WTC11 (cell line): ENCODE data around the gene FBXL7. TPM values are rescaled to one million over a fixed set of nuclear protein-coding genes. Genes with fewer than 3 reads are reported as not detected.

ENCODE experiments used
- ATAC-seq: fragments of 200-7000 bp; cut with Tn5 transposase; 2 replicates; pipeline ENCODE4 v1.10.0; 2021; ENCODE audit warnings: mild to moderate bottlenecking, moderate library complexity
- Bru-seq: library from RNA; stranded (reverse); fragments of 400-500 nt; gene quantifications from one replicate; lab custom pipeline; 2021; lab: Mats Ljungman, UMichigan
- CTCF ChIA-PET: fragments of 300-600 bp; sonication (Branson Sonifier 250); formaldehyde crosslinking; loops from one replicate; lab custom pipeline; 2021; ENCODE audit warnings: antibody characterized with exemption; lab: Charles Lee
- POLR2A ChIA-PET: fragments of 350-600 bp; sonication (Branson Sonifier 250); formaldehyde crosslinking; loops from one replicate; lab custom pipeline; 2021; ENCODE audit warnings: antibody characterized with exemption; lab: Charles Lee
- DNase-seq: peaks from one replicate; pipeline ENCODE4 v3.0.0; 2021; ENCODE audit warnings: low spot score
- H3K27ac Mint-ChIP-seq: 2 replicates; pipeline ENCODE4 v1.8.0; 2021; ENCODE audit warnings: mixed read lengths
- H3K27me3 Mint-ChIP-seq: 2 replicates; pipeline ENCODE4 v1.8.0; 2021; ENCODE audit warnings: low read depth, mild to moderate bottlenecking, moderate library complexity, mixed read lengths
- H3K36me3 Mint-ChIP-seq: 2 replicates; pipeline ENCODE4 v1.8.0; 2021; ENCODE audit warnings: mixed read lengths
- H3K4me1 Mint-ChIP-seq: 2 replicates; pipeline ENCODE4 v1.8.0; 2022; ENCODE audit warnings: mixed read lengths
- H3K4me3 Mint-ChIP-seq: 2 replicates; pipeline ENCODE4 v1.8.0; 2021; ENCODE audit warnings: mild to moderate bottlenecking, moderate library complexity, mixed read lengths
- H3K9me3 Mint-ChIP-seq: 2 replicates; pipeline ENCODE4 v1.8.0; 2021; ENCODE audit warnings: mixed read lengths
- ATF1 ChIP-seq: sonication (generic); formaldehyde crosslinking; IDR thresholded peaks from 2 replicates; pipeline ENCODE4 v1.8.1; 2023; ENCODE audit warnings: mild to moderate bottlenecking, moderate library complexity, missing genetic modification reagents
- CBFB ChIP-seq: sonication (generic); formaldehyde crosslinking; IDR thresholded peaks from 2 replicates; pipeline ENCODE4 v1.8.1; 2022; ENCODE audit warnings: mild to moderate bottlenecking, low read depth, missing genetic modification reagents
- CREB1 ChIP-seq: sonication (generic); formaldehyde crosslinking; IDR thresholded peaks from 2 replicates; pipeline ENCODE4 v1.8.0; 2023; ENCODE audit warnings: mild to moderate bottlenecking, missing genetic modification reagents
- CREM ChIP-seq: sonication (generic); formaldehyde crosslinking; IDR thresholded peaks from 2 replicates; pipeline ENCODE4 v1.8.1; 2022; ENCODE audit warnings: mild to moderate bottlenecking, missing genetic modification reagents, moderate library complexity
- E2F1 ChIP-seq: sonication (generic); formaldehyde crosslinking; IDR thresholded peaks from 2 replicates; pipeline ENCODE4 v1.8.0; 2022; ENCODE audit warnings: mild to moderate bottlenecking, missing genetic modification reagents
- ELF4 ChIP-seq: sonication (generic); formaldehyde crosslinking; IDR thresholded peaks from 2 replicates; pipeline ENCODE4 v1.8.1; 2022; ENCODE audit warnings: low read depth, mild to moderate bottlenecking, moderate library complexity, missing genetic modification reagents
- GTF2I ChIP-seq: fragments of 250-450 bp; sonication (Bioruptor Pico); conservative IDR thresholded peaks from 2 replicates; pipeline ENCODE4 v1.4.0; 2021; ENCODE audit warnings: mild to moderate bottlenecking
- IRF1 ChIP-seq: sonication (generic); formaldehyde crosslinking; IDR thresholded peaks from 2 replicates; pipeline ENCODE4 v1.8.0; 2023; ENCODE audit warnings: missing genetic modification reagents
- RORB ChIP-seq: fragments of 250-450 bp; sonication (Bioruptor Pico); IDR thresholded peaks from 2 replicates; pipeline ENCODE4 v1.9.0; 2021; ENCODE audit warnings: mild to moderate bottlenecking
- SP1 ChIP-seq: sonication (generic); formaldehyde crosslinking; conservative IDR thresholded peaks from 2 replicates; pipeline ENCODE4 v1.8.1; 2022; ENCODE audit warnings: missing genetic modification reagents
- TEAD1 ChIP-seq: sonication (generic); formaldehyde crosslinking; IDR thresholded peaks from 2 replicates; pipeline ENCODE4 v1.8.0; 2022; ENCODE audit warnings: mild to moderate bottlenecking, missing genetic modification reagents
- ZBTB21 ChIP-seq: sonication (generic); formaldehyde crosslinking; IDR thresholded peaks from 2 replicates; pipeline ENCODE4 v1.8.1; 2023; ENCODE audit warnings: mild to moderate bottlenecking, missing genetic modification reagents, borderline replicate concordance
- ZNF263 ChIP-seq: sonication (generic); formaldehyde crosslinking; IDR thresholded peaks from 2 replicates; pipeline ENCODE4 v1.8.1; 2022; ENCODE audit warnings: low read depth, mild to moderate bottlenecking, moderate library complexity, missing genetic modification reagents
- ZNF416 ChIP-seq: fragments of 250-450 bp; sonication (Bioruptor Pico); IDR thresholded peaks from 2 replicates; pipeline ENCODE4 v1.9.0; 2021; ENCODE audit warnings: mild to moderate bottlenecking, inconsistent platforms
- ZNF423 ChIP-seq: fragments of 250-450 bp; sonication (Bioruptor Pico); IDR thresholded peaks from 2 replicates; pipeline ENCODE4 v2.1.2; 2022; ENCODE audit warnings: mild to moderate bottlenecking, moderate library complexity
- ZNF532 ChIP-seq: fragments of 250-450 bp; sonication (Bioruptor Pico); IDR thresholded peaks from 2 replicates; pipeline ENCODE4 v1.9.0; 2021; ENCODE audit warnings: mild to moderate bottlenecking, borderline replicate concordance
- long read RNA-seq, 3 experiments: library from RNA in 1 of 3; library from capped mRNA in 1 of 3; library from polyadenylated mRNA in 1 of 3; unstranded in 2 of 3; stranded (forward) in 1 of 3; transcript quantifications; one replicate each; pipeline ENCODE4 v2.0.0, GENCODE V29; 2021
- total RNA-seq: library from RNA; stranded (reverse); gene quantifications from 3 replicates; pipeline ENCODE4 v1.2.3, GENCODE V29; 2021
- TF ChIP-seq, protein P1 (sequence below): fragments of 250-450 bp; sonication (Bioruptor Pico); IDR thresholded peaks from 2 replicates; pipeline ENCODE4 v1.9.0; 2021; ENCODE audit warnings: moderate library complexity, mild to moderate bottlenecking, inconsistent platforms, borderline replicate concordance
- TF ChIP-seq, protein P2 (sequence below): sonication (generic); formaldehyde crosslinking; IDR thresholded peaks from 2 replicates; pipeline ENCODE4 v1.8.1; 2022; ENCODE audit warnings: low read depth, missing genetic modification reagents, borderline replicate concordance
- TF ChIP-seq, protein P3 (sequence below): sonication (generic); formaldehyde crosslinking; IDR thresholded peaks from 2 replicates; pipeline ENCODE4 v1.8.0; 2022; ENCODE audit warnings: missing genetic modification reagents

The FBXL7 gene
- total RNA-seq = 13.8 to 15.9 TPM (median 14.4 TPM) in 3 replicates
- percentile 75 among the genes with signal in this experiment for Bru-seq, nascent RNA
- long read RNA-seq, experiment 1, partial matches to known transcripts = 5 of 19 reads
- long read RNA-seq, experiment 1, other reads (novel, unspliced or antisense) = 11 of 19 reads
- long read RNA-seq, experiment 2, transcript FBXL7-201 (2 exons, 3,960 nt) = major isoform, 5 of 14 reads
- long read RNA-seq, experiment 2, partial matches to known transcripts = 0 of 14 reads
- long read RNA-seq, experiment 2, other reads (novel, unspliced or antisense) = 9 of 14 reads
- long read RNA-seq, experiment 3 = 0 reads

DNA sequence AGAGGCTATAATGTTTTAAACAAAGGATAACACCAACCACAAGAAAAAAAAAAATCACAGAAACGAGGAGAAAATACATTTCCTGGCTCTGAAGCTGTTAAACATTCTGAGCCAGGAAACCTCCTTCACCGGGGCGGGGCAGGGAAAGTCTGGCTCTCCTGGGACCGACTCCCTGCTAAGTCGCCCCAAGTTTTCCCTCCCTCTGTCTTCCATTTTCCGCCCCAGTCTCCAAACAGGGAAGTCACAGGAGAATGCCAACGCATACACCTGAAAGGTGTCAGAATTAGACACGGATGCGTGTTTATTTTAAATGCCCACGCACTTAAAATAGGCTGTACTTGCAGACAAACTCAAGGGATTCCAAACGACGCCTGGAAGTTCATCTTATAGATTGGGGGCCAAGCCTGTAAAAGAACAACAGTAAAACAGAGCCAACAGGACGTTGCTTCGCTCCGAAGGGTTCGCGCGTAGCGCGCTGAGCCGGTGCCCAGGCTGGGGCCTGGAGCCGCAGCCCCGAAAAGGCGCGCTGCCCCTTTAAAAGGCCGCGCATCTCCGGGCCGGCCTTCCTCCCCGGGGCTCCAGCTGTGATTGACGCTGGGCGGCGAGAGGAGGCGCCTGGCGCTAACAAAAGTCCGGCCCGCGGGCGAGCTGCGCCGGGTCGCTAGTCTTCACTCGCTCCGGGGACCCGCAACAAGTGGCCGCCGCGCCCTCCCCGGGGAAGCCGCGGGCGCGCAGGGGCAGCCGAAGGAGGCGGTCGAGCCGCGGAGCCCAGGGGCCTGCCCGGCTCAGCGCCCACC, at the start of gene FBXL7:
Gene FBXL7 (plus strand): TSS at position 653 of the 797 bp plus-strand sequence.
- ChIA-PET CTCF (no interaction called here), POLR2A (interaction anchor here (1.1 kb wide), 1 partner anchor 38 kb away, joined by 3 read pairs; no protein-coding TSS in a partner anchor)
- TF ChIP-seq CREB1 (no peak), ZNF416 (no peak), ATF1 (CRISPR knock-in tag) (no peak), CREM (0 out of 2 replicates have a peak, but pooled peaks have one; percentile 50), GTF2I (CRISPR knock-in tag) (no peak), IRF1 (CRISPR knock-in tag) (no peak), CBFB (CRISPR knock-in tag) (no peak), ZNF423 (CRISPR knock-in tag) (peak; percentile 89), E2F1 (CRISPR knock-in tag) (no peak), ZBTB21 (CRISPR knock-in tag) (no peak), RORB (CRISPR knock-in tag) (no peak), ELF4 (CRISPR knock-in tag) (no peak), TEAD1 (CRISPR knock-in tag) (0 out of 2 replicates have a peak, but pooled peaks have one; percentile 27), ZNF532 (no peak), SP1 (CRISPR knock-in tag) (no peak; the same call in 1 of the 2 replicates), ZNF263 (no peak)
- TF ChIP-seq, protein P1, sequence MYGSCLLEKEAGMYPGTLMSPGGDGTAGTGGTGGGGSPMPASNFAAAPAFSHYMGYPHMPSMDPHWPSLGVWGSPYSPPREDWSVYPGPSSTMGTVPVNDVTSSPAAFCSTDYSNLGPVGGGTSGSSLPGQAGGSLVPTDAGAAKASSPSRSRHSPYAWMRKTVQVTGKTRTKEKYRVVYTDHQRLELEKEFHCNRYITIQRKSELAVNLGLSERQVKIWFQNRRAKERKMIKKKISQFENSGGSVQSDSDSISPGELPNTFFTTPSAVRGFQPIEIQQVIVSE (CRISPR knock-in tag) = no peak
- TF ChIP-seq, protein P2, sequence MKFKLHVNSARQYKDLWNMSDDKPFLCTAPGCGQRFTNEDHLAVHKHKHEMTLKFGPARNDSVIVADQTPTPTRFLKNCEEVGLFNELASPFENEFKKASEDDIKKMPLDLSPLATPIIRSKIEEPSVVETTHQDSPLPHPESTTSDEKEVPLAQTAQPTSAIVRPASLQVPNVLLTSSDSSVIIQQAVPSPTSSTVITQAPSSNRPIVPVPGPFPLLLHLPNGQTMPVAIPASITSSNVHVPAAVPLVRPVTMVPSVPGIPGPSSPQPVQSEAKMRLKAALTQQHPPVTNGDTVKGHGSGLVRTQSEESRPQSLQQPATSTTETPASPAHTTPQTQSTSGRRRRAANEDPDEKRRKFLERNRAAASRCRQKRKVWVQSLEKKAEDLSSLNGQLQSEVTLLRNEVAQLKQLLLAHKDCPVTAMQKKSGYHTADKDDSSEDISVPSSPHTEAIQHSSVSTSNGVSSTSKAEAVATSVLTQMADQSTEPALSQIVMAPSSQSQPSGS (CRISPR knock-in tag) = no peak
- TF ChIP-seq, protein P3, sequence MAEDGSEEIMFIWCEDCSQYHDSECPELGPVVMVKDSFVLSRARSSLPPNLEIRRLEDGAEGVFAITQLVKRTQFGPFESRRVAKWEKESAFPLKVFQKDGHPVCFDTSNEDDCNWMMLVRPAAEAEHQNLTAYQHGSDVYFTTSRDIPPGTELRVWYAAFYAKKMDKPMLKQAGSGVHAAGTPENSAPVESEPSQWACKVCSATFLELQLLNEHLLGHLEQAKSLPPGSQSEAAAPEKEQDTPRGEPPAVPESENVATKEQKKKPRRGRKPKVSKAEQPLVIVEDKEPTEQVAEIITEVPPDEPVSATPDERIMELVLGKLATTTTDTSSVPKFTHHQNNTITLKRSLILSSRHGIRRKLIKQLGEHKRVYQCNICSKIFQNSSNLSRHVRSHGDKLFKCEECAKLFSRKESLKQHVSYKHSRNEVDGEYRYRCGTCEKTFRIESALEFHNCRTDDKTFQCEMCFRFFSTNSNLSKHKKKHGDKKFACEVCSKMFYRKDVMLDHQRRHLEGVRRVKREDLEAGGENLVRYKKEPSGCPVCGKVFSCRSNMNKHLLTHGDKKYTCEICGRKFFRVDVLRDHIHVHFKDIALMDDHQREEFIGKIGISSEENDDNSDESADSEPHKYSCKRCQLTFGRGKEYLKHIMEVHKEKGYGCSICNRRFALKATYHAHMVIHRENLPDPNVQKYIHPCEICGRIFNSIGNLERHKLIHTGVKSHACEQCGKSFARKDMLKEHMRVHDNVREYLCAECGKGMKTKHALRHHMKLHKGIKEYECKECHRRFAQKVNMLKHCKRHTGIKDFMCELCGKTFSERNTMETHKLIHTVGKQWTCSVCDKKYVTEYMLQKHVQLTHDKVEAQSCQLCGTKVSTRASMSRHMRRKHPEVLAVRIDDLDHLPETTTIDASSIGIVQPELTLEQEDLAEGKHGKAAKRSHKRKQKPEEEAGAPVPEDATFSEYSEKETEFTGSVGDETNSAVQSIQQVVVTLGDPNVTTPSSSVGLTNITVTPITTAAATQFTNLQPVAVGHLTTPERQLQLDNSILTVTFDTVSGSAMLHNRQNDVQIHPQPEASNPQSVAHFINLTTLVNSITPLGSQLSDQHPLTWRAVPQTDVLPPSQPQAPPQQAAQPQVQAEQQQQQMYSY (CRISPR knock-in tag) = peak; percentile 23; the same call in 1 of the 2 replicates

More for the DNA sequence above, at the start of gene FBXL7:
- Mint-ChIP-seq H3K9me3 (no peaks in the 10 kb centered on the region), H3K27me3 (no peaks in the 10 kb centered on the region; the same call in 1 of the 2 replicates), H3K27ac (peak within 1 kb of the TSS; percentile 93), H3K4me1 (peaks cover 56% of the 10 kb centered on the region), H3K4me3 (peak within 1 kb of the TSS; percentile 89), H3K36me3 (0 out of 2 replicates have a peak, but pooled peaks cover 5% of the 10 kb centered on the region)
- ATAC-seq (peak; percentile 74), DNase-seq (peak; percentile 83)
